ENCODE measurements around the gene CYP3A5. TPM values are rescaled to one million over a fixed set of nuclear protein-coding genes. Genes with fewer than 3 reads are reported as not detected.
A peak's percentile ranks its signal among the peaks of the same experiment; 100 is the strongest.
"Not testable (repeated sequence)": the region's sequence is repeated elsewhere in the genome, so short reads cannot be mapped to it uniquely, and the experiment has no call there.

Gene CYP3A5
- 9.7 and 12.2 TPM in 2 replicates for polyA plus RNA-seq (2011; rRNA removed)
- 0.26 and 0.52 TPM in 2 replicates for polyA plus RNA-seq (2012; cell fraction: cytosol; rRNA removed)
- polyA plus RNA-seq (2012; cell fraction: nucleus; rRNA removed) = 1.6 and 2.2 TPM in 2 replicates
- polyA plus RNA-seq (2017; fragmentation: RNase III; extraction: RNeasy Plus Mini Kit Qiagen cat#74134 plus additional on column Dnase treatment) = 2.2 to 2.3 TPM (median 2.3 TPM) in 3 replicates
- 8.1 and 13.1 TPM in 2 replicates for polyA minus RNA-seq (2011; rRNA and poly(A)+ RNA removed)

GRCh38 chr7:99679400-99680191 is at the start of gene CYP3A5:
Gene CYP3A5 (minus strand): TSS chr7:99679996. CDS start chr7:99679896, 100 bp downstream.
- Histone ChIP-seq H3K4me1 (peaks cover 21% of the 10 kb centered on the region), H3K4me3 (peak within 1 kb of the TSS; percentile 23), H3K9me3 (peaks cover 21% of the 10 kb centered on the region; the same call in 2 of the 3 replicates), H3K27ac (peak within 1 kb of the TSS; percentile 66 to 87), H3K4me2 (peak within 1 kb of the TSS; percentile 76)
- DNase-seq (ENCODE audit: low read depth in 1 of 2, low spot score in 1 of 2) (peak in 1 of 2 experiments; percentile 43), ATAC-seq (peak; percentile 84 to 87), FAIRE-seq (no peak)
- 41% methylated on average over 10 of the region's 10 CpGs for WGBS (ENCODE audit: missing lambda C conversion rate)
- POLR2A ChIA-PET = interaction anchor here (0.5 to 1.5 kb wide), 3 partner anchors 121 to 929 kb away, joined by 3 to 6 read pairs (median 6); partner anchors contain the start of genes TRIM4 and ZNF655
- CTCF ChIA-PET = no interaction called here
- peak; percentile 49; the same call in 1 of the 2 replicates for TF ChIP-seq PHF8 (IDR thresholded peaks at IDR 0.05; ENCODE audit: borderline replicate concordance, low read depth)
- 0 out of 5 replicates have a peak, but pooled peaks have one; percentile 18 to 25 for TF ChIP-seq JUN (IDR thresholded peaks at IDR 0.05)
- 0 out of 2 replicates have a peak, but pooled peaks have one; percentile 36 for TF ChIP-seq HOXA7 (CRISPR knock-in tag; IDR thresholded peaks at IDR 0.05)
- TF ChIP-seq EP300 (IDR thresholded peaks at IDR 0.05) = no peak
- peak; percentile 47 for TF ChIP-seq POLR2A (IDR thresholded peaks at IDR 0.05; ENCODE audit: low read length)
- TF ChIP-seq, protein P1, sequence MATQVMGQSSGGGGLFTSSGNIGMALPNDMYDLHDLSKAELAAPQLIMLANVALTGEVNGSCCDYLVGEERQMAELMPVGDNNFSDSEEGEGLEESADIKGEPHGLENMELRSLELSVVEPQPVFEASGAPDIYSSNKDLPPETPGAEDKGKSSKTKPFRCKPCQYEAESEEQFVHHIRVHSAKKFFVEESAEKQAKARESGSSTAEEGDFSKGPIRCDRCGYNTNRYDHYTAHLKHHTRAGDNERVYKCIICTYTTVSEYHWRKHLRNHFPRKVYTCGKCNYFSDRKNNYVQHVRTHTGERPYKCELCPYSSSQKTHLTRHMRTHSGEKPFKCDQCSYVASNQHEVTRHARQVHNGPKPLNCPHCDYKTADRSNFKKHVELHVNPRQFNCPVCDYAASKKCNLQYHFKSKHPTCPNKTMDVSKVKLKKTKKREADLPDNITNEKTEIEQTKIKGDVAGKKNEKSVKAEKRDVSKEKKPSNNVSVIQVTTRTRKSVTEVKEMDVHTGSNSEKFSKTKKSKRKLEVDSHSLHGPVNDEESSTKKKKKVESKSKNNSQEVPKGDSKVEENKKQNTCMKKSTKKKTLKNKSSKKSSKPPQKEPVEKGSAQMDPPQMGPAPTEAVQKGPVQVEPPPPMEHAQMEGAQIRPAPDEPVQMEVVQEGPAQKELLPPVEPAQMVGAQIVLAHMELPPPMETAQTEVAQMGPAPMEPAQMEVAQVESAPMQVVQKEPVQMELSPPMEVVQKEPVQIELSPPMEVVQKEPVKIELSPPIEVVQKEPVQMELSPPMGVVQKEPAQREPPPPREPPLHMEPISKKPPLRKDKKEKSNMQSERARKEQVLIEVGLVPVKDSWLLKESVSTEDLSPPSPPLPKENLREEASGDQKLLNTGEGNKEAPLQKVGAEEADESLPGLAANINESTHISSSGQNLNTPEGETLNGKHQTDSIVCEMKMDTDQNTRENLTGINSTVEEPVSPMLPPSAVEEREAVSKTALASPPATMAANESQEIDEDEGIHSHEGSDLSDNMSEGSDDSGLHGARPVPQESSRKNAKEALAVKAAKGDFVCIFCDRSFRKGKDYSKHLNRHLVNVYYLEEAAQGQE (IDR thresholded peaks at IDR 0.05) = no peak

DNA sequence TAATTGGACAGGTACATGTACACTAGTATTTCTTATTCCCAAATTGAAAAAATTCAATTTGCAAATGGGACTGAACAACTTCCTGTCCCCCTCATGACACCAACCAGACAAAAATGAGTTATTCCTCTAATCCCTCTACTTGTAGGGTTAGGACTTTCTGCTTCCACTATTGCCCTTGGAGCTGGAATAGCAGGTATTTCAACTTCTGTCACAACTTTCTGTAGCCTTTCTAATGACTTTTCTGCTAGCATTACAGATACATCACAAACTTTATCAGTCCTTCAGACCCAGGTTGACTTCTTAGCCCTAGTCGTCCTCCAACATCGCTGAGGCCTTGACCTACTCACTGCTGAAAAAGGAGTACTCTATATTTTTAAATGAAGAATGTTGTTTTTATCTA is 48.8 kb upstream of the CYP3A5 start:
- ChIA-PET CTCF (no interaction called here), POLR2A (no interaction called here)
- H3K27ac ChIP-seq = no peak overlapping the region
- FAIRE-seq (no peak), ATAC-seq (no peak), DNase-seq (ENCODE audit: low read depth in 1 of 2, low spot score in 1 of 2) (no peak)
- no peak for TF ChIP-seq EHF (CRISPR knock-in tag; IDR thresholded peaks at IDR 0.05)
- no peak for TF ChIP-seq FOSB (CRISPR knock-in tag; IDR thresholded peaks at IDR 0.05)
- TF ChIP-seq FOSL2 (IDR thresholded peaks at IDR 0.05) = no peak
- no peak for TF ChIP-seq FOSL2 (CRISPR knock-in tag; IDR thresholded peaks at IDR 0.05)
- TF ChIP-seq CBX8 (IDR thresholded peaks at IDR 0.05) = no peak
- TF ChIP-seq GATA3 (IDR thresholded peaks at IDR 0.05; ENCODE audit: borderline replicate concordance) = no peak
- TF ChIP-seq HOXA7 (CRISPR knock-in tag; IDR thresholded peaks at IDR 0.05) = no peak
- no peak for TF ChIP-seq RCOR1 (IDR thresholded peaks at IDR 0.05; ENCODE audit: low read depth, low read length)
- TF ChIP-seq TP53 (CRISPR knock-in tag; IDR thresholded peaks at IDR 0.05) = no peak
- TF ChIP-seq HES2 (IDR thresholded peaks at IDR 0.05) = no peak
- TF ChIP-seq ZFP36 (IDR thresholded peaks at IDR 0.05; ENCODE audit: borderline replicate concordance, partially characterized antibody) = no peak
- TF ChIP-seq ATOH8 (CRISPR knock-in tag; IDR thresholded peaks at IDR 0.05; ENCODE audit: low read depth) = no peak
- TF ChIP-seq, protein P2, sequence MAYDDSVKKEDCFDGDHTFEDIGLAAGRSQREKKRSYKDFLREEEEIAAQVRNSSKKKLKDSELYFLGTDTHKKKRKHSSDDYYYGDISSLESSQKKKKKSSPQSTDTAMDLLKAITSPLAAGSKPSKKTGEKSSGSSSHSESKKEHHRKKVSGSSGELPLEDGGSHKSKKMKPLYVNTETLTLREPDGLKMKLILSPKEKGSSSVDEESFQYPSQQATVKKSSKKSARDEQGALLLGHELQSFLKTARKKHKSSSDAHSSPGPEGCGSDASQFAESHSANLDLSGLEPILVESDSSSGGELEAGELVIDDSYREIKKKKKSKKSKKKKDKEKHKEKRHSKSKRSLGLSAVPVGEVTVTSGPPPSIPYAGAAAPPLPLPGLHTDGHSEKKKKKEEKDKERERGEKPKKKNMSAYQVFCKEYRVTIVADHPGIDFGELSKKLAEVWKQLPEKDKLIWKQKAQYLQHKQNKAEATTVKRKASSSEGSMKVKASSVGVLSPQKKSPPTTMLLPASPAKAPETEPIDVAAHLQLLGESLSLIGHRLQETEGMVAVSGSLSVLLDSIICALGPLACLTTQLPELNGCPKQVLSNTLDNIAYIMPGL (CRISPR knock-in tag; IDR thresholded peaks at IDR 0.05; ENCODE audit: borderline replicate concordance) = no peak
- TF ChIP-seq MAZ (IDR thresholded peaks at IDR 0.05; ENCODE audit: borderline replicate concordance, low read depth, low read length) = no peak
- H3K9me3 ChIP-seq = no peaks in the 10 kb centered on the region
- no peak overlapping the region for H3K4me2 ChIP-seq
- no peak overlapping the region for H3K4me3 ChIP-seq
- 84% methylated on average over 2 of the region's 2 CpGs for WGBS (ENCODE audit: missing lambda C conversion rate)
- peaks cover 12% of the 10 kb centered on the region for H3K4me1 ChIP-seq

DNA sequence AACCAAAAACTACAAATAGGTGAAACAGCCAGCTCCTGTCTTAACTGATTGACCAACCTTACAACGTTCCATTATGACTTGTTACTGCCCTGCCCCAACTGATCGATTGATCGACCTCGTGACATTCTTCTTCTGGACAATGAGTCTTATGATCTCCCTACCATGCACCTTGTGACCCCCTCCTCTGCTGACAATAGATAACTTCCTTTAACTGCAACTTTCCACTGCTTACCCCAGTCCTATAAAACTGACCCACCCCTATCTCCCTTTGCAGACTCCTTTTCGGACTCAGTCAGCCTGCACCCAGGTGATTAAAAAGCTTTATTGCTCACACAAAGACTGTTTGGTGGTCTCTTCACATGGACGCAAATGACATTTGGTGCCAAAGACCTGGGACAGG is 43.4 kb upstream of the CYP3A5 start:
- H3K4me2 ChIP-seq; CTCF ChIA-PET; DNase-seq (ENCODE audit: low read depth in 1 of 2, low spot score in 1 of 2); H3K9me3 ChIP-seq; H3K4me3 ChIP-seq; FAIRE-seq; H3K27ac ChIP-seq; ATAC-seq; POLR2A ChIA-PET; H3K4me1 ChIP-seq: not testable (repeated sequence)
- WGBS (ENCODE audit: missing lambda C conversion rate) = 79% methylated on average over 6 of the region's 6 CpGs

Data from A549 (cell line).